NT2/D1 (cell line): Measurements from ENCODE around the gene APEX1.

Experiments
- SUZ12 ChIP-seq: IDR thresholded peaks from 2 replicates; pipeline ENCODE4 v1.6.1; 2011; ENCODE audit not compliant: insufficient read length, insufficient read depth; ENCODE audit errors: extremely low read depth
- YY1 ChIP-seq: IDR thresholded peaks from 2 replicates; pipeline ENCODE4 v1.6.1; 2011; ENCODE audit not compliant: insufficient read length, insufficient read depth

DNA sequence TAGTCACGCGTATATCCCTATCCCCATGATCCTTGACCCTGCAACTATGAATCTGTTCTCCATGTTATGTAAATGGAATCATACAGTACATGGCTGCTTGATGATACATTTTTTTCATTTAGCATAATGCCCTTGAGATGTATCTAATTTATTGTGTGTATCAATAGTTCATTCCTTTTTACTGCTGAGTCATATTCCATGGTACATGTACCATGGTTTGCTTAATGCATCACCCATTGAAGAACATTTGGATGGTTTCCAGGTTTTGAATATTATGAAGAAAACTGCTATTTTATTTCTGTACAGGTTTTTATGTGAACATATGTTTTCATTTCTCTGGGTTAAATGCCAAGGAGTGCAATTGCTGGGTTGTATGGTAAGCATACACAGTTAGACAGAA, 46.3 kb downstream of the APEX1 start:
- TF ChIP-seq YY1 (no peak), SUZ12 (no peak)
